Fibroblast of skin of back (primary cell): ENCODE data around the gene DIP2A.
"Not testable (repeated sequence)": the region's sequence is repeated elsewhere in the genome, so short reads cannot be mapped to it uniquely, and the experiment has no call there.

Experiments
- DNase-seq: peaks from one replicate; pipeline ENCODE4 v3.0.0-alpha.2; 2013

Gene DIP2A

DNA sequence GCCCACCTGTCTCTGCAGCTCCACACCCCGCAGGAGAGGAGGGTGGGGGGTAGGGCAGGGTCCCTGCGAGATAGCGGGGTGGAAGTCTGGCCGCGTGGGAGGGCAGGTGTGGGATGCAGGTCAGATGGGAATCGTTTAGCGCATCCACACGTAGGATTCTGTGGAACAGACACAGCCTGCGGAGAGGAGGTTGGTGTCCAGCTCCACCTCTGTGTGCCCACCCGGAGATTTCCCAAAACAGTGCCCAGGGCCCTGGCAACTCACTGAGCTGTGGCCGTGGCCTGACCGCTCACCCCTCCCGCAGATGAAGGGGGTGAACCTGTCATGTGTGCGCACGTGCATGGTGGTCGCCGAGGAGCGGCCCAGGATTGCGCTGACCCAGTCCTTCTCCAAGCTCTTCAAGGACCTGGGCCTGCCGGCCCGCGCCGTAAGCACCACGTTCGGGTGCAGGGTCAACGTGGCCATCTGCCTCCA, 99.3 kb downstream of the DIP2A start:
- DNase-seq = no peak

DNA sequence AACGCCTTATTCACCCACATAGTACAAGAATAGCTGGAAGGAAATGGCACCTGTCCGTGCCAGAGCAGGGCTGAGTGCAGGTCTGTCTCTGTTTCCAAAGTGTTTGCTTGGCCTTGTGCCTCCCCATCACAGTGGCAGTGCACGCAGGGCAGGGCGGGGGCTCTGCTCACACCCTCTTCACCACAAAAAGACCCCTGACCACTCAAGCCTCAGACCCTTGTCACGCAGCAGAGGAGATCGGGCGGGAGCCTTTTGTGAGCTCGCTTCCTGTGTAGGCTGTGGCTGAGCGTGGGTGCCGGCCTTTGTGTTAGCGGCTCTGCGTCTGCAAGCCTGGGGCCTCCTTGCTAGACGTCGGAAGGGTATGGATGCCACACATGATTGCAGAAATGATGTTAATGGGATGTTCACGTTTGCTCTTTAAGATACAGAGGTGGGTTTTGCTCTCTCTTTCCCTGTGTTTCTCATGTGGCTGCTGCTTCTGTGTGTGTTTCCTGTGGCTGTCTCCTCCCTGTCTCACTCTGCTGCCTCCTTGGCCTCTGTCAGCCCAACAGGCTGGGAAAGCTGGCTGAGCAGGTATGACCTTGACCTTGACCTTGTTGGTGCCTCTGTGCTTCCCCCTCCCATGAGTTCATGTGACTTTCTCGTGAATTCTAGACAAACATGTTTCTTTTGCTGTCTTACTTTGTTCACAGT, 100.7 kb downstream of the DIP2A start:
- DNase-seq = no peak

DNA sequence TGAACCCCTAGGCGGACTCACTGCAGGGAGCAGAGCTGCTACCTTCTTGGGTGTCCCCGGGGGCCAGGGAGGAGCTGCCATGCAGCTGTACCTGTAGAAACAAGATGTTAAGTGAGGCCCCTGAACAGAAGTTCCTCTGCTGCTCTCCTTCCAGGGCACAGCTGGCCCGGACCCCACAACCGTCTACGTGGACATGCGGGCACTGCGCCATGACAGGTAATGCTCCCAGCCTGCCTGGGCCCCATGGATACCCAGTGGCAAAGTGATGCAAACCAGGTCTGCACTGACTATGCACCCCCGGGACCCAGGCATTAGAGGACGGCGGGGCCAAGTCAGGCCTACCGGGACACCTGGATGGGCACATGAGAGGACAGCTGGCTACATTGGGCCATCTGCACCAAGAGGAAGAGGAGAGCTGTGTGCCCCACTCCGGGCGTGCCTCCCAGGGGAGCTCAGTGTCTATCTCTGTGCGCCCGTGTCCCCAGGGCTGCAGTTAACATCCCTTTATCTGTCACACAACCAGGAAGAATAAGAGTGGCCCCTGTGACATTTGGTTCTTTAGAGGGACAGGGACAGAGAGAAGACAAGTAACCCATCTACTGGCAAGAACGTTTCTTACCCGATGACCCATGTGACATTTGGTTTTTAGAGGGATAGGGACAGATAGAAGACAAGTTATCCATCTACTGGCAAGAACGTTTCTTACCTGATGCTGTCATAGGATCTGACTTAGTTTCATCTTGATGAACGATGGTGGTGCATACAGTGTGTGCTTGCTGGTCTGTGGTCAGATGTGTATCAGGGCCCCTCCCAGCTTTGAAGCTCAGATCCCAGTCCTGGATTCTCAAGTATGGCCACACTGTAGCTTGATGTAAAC, 102.1 kb downstream of the DIP2A start:
- DNase-seq = no peak

DNA sequence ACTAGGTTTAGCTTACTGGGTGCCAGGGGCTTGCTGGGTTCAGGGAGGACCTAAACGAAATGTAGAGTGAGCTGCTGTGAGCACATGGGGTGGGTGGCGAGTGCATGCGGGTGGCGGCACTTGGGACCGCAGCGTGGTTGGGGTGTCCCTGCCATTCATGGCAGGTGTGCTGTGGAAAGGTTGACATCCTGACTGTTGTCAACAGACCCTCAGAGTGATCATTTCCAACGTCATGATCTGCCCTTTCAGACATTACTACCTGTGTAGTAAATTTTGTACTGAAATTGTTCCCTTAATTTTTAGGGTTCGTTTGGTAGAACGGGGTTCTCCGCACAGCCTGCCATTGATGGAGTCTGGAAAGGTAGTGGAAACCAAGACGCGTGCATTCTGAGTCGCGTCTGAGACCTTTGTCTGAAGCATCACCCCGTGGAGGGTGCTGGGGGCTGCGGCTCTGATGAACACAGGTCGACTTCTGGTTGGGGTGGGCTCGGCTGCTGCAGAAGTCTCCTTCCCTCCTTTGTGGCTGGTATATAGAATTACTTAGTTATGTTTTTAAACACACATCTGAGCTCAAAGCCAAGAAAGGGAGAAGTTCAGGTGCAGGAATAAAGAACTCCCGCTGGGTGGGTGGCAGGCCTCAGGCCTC, 102.9 kb downstream of the DIP2A start:
- DNase-seq = no peak

DNA sequence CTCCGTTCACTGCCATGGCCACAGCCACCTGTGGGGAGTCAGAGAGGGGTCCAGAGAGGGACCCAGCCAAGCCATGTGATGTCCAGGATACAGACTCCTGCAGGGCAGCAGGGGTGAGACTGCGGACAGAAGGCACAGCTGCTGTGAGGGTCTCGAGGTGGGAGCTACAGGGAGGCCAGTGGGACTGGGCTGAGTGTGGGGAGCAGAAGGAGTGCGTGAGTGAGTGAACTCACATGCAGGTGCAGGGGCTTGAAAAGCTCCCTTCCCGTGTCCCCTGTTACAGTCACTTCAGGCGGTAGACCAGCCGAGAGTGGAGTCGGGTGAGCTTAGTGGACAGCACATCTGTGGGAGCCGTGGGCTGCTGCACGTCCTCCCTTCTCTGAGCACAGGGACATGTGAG, 103.8 kb downstream of the DIP2A start:
- no peak for DNase-seq

DNA sequence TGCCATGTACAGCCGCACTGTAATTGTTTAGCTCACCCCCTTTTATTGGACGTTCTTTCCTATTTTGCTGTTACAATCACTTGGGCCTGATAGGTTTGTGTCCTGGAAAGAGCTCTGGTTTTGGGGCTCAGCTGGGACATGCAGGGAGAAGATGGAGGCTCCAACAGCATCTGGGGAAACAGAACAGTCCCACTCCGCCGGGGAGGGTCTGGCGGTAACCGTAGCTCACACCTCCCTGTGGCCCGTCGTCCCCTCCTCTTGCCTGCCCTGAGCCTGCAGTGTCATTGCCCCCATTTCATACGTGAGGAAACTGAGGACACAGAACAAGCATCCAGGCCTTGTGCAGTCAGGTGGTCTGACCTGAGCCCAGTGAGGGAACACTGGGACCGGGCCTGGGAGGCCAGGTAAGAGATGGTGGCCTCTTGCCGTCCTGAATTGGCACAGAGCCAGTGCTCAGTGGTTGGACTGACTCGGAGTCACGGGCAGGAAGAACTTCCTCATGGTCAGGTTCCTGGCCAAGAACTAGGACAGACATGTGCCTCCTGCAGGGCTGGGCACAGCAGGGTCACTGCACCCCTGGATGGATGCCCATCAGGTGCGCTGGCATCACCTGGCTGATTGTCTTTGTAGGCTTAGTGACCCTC, 104.4 kb downstream of the DIP2A start:
- DNase-seq = no peak

DNA sequence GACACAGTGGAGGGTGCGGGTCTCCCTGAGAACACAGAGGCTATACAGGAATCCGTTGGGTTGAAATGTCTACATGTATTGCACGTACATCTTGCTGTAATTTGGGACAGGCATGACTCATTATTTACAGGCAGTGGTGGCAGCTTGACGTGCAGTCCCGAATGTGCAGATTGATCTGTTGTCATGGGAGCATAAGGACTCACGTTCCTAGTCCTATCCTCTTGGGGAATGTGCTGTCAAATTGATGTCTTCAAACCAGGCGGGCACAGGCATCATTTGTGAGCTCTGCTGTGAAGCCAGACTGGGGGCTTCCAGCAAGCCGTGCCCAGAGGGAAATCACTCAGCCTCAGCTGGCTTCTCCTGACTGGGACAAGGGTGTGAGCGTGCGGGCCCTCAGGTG, 105.7 kb downstream of the DIP2A start:
- DNase-seq = peak; percentile 74

- DNase-seq = no peak
These were observed 108.7 kb downstream of the DIP2A start for GRCh38 chr21:46567348-46567747.

GRCh38 chr21:46568562-46568961, 109.9 kb downstream of the DIP2A start:
- no peak for DNase-seq

DNA sequence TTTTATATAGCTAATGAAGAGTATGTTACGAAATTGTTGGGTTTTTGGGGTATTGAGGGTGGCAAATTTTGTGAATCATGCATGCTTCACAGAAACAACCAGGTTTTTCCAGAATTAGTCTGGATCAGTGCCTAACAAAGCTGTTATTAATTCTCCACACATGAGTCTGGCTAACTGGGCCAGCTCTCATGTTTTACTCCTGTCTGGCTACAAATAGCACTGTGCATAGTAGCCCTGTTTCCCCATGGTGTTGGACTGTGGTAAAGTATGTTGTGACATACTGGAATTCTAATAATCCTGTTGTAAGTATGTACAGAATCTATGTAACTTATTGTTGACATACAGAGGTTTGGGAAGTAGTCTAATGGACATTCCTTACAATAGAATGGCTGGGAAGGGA, 110.4 kb downstream of the DIP2A start:
- DNase-seq = peak; percentile 54

GRCh38 chr21:46570119-46570518, 111.4 kb downstream of the DIP2A start:
- no peak for DNase-seq

- no peak for DNase-seq
These were observed 111.9 kb downstream of the DIP2A start for GRCh38 chr21:46570631-46571030.

- DNase-seq = no peak
These were observed 114.2 kb downstream of the DIP2A start for GRCh38 chr21:46572850-46573249.

DNA sequence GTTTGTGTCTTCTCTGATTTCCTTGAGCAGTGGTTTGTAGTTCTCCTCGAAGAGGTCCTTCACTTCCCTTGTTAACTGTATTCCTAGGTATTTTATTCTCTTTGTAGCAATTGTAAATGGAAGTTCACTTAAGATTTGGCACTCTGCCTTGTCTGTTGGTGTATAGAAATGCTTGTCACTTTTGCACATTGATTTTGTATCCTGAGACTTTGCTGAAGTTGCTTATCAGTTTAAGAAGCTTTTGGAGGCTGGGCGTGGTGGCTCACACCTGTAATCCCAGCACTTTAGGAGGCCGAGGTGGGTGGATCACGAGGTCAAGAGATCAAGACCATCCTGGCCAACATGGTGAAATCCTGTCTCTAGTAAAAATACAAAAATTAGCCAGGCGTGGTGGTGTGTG, 119.1 kb downstream of the DIP2A start:
- not testable (repeated sequence) for DNase-seq

- not testable (repeated sequence) for DNase-seq
These were observed 120.7 kb downstream of the DIP2A start for GRCh38 chr21:46579394-46579793.

DNA sequence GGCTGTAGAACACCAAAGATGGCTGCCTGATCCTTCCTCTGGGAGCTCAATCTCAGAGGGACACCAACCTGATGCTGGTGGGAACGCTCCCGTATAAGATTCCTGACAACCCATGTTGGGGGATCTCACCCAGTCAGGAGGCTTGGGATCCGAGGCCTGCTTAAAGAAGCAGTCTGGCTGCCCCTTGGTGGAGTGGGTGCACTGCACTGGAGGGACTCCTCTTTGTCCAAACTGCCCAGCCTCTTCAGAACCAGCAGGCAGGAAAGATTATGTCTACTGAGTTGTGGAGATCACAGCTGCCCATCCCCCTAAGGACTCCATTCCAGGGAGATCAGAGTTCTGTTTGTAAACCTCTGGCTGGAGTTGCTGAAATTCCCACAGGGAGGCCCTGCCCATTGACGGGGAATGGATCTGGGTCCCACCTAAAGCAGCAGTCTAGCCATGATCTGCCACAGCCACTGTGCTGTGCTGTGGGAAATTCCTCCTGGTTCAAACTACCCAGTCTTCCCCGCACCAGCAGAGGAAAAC, 123.2 kb downstream of the DIP2A start:
- DNase-seq = no peak

DNA sequence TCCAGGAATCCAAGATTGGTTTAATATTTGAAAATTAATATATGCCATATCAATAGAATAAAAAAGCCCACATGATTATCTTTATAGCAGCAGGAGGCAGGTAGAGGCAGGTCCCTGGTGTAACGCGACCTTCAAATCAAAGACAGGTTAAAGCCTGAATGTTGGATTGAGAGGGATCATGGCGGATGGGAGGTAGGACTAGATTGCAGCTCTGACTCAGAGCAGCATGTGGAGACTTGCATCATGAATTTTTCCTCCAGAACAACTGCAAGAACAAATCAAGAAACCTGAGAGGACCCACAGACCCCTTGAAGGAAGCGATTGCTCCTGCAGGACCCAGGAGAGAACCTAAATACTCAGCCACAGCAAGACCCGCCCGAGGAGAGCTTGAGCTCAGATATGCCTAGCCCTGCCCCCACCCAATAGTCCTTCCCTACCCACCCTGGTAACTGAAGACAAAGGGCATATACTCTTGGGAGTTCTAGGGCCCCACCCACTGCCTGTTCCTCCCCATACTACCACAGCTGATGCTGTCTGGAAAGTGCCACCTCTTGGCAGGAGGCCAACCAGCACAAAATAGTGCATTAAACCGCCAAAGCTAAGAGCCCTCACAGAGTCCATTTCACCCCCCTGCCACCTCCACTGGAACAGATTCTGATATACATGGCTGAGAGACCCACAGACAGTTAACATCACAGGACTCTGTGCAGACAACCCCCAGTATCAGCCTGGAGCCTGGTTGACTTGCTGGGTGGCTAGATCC, 126.7 kb downstream of the DIP2A start:
- no peak for DNase-seq

GRCh38 chr21:46594276-46594675, 135.6 kb downstream of the DIP2A start:
- no peak for DNase-seq

DNA sequence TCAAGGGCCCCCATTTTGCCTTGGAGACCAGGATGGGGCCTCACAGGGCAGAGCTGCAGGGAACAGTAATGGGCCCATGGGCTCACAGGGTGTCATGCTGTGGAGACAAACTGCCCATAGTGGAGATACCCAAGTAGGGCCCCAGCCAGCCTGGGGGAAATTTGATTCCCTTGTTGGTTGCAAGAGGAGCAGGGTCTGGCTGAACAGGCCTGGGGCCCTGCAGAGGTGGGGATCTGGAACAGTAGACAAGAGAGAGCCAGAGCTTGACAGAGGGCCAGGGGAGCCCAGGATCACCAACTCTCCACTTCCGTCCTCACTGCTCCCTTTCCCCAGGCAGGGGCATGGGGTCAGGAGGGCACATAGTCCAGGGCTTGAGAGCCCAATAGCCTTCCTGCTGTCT, 137.5 kb downstream of the DIP2A start:
- DNase-seq = no peak

- no peak for DNase-seq
These were observed 138.3 kb downstream of the DIP2A start for GRCh38 chr21:46597031-46597430.

DNA sequence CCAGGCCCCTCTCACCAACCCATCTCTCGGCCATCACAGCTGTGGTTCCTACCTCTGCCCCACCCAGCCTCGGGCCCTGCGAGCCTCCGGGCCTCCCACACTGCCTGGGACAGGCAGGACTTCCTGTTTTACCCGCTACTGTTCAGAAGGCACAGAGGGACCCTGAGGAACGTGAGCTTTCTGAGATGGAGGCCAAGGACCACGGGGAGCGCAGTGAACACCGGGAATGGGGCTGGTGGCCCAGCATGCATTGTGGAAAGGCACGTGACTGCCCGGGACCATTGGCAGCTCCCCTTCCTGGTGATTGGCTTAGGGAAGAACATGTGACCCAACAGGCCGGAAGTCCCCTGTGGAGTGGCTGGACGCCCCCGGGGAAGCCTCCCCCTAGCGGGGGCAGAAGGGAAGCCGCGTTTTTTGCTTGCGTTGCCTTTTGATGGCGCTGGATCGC, 139.2 kb downstream of the DIP2A start:
- no peak for DNase-seq
